ENCODE data around the gene TMEM131.

TMEM131 gene

DNA sequence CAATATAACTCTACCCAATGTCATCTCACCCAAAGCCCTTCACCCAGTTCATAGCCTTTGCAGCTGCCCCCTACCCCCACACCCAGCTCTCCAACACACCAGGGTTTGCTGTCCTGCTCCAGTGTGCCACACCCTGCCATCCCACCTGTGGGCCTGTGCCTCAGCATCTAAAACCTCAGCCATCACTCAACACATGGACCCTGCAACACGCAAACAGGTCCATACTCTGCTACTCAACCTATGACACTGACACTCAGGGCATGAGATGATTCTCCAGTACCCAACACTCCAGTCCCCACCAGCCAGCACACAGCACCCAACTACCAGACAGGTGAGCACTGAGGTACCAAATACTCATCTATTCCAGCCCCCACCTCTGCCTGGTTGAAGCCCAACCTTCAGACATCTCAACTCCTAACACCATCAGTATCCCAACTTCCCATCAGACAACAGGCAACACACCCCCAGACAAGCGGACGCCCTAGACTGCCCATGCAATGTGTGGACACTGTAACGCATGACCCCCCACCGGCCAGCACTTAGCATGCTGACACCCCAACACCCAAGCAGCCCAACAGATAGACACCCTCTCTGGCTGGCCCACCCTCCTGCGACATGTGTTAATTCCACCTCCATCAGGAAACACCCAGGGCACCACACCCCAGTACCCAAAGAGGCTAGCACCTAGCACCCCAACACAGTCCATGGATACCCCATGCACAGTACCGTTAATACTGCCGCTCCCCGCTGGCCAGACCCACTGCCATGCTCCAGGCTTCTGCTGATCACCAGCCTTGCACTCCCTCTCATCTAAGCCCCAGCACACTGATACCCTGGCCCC, 257.3 kb downstream of the TMEM131 start:
- no peak overlapping the region for H3K27ac ChIP-seq
- no peak for TF ChIP-seq ZFX (IDR thresholded peaks at IDR 0.05)
- TF ChIP-seq, protein P1, sequence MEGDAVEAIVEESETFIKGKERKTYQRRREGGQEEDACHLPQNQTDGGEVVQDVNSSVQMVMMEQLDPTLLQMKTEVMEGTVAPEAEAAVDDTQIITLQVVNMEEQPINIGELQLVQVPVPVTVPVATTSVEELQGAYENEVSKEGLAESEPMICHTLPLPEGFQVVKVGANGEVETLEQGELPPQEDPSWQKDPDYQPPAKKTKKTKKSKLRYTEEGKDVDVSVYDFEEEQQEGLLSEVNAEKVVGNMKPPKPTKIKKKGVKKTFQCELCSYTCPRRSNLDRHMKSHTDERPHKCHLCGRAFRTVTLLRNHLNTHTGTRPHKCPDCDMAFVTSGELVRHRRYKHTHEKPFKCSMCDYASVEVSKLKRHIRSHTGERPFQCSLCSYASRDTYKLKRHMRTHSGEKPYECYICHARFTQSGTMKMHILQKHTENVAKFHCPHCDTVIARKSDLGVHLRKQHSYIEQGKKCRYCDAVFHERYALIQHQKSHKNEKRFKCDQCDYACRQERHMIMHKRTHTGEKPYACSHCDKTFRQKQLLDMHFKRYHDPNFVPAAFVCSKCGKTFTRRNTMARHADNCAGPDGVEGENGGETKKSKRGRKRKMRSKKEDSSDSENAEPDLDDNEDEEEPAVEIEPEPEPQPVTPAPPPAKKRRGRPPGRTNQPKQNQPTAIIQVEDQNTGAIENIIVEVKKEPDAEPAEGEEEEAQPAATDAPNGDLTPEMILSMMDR (conservative IDR thresholded peaks at IDR 0.05) = no peak

DNA sequence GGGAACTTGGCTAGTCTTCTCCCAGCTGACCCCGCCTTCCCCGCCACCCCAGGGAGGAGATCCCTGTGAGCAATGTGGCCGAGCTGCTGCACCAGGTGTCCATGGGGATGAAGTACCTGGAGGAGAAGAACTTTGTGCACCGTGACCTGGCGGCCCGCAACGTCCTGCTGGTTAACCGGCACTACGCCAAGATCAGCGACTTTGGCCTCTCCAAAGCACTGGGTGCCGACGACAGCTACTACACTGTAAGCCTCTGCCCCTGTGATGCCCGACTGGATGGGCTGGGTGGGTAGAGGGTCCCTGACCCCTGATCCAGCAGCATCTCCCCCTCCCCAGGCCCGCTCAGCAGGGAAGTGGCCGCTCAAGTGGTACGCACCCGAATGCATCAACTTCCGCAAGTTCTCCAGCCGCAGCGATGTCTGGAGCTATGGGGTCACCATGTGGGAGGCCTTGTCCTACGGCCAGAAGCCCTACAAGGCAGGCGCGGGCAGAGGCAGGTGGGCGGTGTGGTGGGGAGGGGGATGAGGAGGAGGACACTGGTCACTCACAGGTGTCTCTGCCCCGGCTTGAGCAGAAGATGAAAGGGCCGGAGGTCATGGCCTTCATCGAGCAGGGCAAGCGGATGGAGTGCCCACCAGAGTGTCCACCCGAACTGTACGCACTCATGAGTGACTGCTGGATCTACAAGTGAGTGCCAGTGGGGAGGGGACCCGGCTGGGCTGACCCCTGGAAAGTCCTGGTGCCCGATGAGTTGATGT, 258.1 kb downstream of the TMEM131 start:
- TF ChIP-seq, protein P1 (conservative IDR thresholded peaks at IDR 0.05) = no peak
- H3K27ac ChIP-seq = no peak overlapping the region

DNA sequence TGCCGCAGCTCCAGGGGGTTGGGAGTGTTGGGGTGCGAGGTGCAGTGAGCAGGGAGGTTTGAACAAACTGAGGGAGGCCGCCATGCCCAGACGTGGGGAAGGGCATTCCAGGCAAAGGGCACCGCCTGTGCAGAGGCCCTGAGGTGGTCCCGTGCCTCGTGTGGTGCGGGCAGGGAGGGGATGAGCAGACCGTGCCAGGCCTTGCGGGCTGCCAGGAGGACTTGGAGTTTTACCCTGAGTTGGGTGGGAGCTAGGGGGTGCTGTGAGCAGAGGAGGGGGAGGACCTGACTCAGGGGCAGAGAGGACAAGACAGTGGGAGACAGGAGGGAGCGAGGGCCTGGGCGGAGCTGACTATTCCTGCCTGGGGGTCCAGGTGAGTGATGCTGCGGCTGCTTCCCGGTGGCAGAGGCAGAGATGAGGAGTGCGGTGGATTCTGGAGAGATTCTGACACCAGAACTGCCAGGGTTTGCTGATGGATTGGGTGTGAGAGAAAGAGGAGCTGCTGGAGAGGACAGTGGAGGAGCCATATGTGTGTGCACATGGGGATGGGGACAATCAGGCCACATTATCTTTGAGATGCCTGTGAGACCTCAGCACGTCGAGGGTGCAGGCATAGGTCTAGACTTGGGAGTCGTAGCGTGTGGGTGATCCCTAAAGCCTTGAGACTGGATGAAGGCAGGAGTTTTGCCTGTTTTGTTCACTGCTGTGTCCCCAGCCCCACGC, 259.0 kb downstream of the TMEM131 start:
- TF ChIP-seq, protein P1 (conservative IDR thresholded peaks at IDR 0.05) = no peak
- TF ChIP-seq ZFX (IDR thresholded peaks at IDR 0.05) = no peak

DNA sequence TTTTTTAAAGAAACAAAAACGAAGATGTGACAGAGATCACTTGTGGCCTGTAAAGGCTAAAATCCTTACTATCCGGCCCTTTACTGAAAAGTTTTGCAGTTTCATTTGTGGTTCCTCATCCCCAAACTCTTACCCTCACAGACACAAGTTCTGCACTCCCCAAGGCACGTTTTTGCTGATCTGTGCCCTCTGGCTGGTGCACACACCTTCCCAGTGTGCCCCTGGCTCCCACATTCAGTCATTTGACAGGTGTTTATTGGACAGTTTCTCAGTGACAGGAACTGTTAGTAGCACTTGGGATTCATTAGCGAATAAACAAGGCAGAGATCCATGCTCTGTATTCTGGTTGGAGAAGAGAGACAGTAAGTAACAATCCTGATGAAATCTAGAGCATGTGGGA, 259.6 kb downstream of the TMEM131 start:
- H3K27ac ChIP-seq = no peak overlapping the region
- TF ChIP-seq, protein P1 (conservative IDR thresholded peaks at IDR 0.05) = no peak
- no peak for TF ChIP-seq ZFX (IDR thresholded peaks at IDR 0.05)

More for the DNA sequence above, 259.0 kb downstream of the TMEM131 start:
- H3K27ac ChIP-seq = no peak overlapping the region

DNA sequence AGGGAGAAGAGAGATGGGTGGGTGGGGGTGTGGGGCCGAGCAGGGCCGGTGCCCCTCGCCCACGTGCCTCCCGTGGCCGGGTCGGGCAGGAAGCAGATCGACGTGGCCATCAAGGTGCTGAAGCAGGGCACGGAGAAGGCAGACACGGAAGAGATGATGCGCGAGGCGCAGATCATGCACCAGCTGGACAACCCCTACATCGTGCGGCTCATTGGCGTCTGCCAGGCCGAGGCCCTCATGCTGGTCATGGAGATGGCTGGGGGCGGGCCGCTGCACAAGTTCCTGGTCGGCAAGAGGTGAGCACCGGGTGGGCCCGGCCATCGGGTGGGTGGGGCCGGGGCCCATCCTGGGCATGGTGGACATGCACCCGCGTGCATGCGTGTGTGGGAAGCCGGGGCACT, 260.6 kb downstream of the TMEM131 start:
- TF ChIP-seq, protein P1 (conservative IDR thresholded peaks at IDR 0.05) = no peak
- TF ChIP-seq ZFX (IDR thresholded peaks at IDR 0.05) = no peak
- no peak overlapping the region for H3K27ac ChIP-seq

DNA sequence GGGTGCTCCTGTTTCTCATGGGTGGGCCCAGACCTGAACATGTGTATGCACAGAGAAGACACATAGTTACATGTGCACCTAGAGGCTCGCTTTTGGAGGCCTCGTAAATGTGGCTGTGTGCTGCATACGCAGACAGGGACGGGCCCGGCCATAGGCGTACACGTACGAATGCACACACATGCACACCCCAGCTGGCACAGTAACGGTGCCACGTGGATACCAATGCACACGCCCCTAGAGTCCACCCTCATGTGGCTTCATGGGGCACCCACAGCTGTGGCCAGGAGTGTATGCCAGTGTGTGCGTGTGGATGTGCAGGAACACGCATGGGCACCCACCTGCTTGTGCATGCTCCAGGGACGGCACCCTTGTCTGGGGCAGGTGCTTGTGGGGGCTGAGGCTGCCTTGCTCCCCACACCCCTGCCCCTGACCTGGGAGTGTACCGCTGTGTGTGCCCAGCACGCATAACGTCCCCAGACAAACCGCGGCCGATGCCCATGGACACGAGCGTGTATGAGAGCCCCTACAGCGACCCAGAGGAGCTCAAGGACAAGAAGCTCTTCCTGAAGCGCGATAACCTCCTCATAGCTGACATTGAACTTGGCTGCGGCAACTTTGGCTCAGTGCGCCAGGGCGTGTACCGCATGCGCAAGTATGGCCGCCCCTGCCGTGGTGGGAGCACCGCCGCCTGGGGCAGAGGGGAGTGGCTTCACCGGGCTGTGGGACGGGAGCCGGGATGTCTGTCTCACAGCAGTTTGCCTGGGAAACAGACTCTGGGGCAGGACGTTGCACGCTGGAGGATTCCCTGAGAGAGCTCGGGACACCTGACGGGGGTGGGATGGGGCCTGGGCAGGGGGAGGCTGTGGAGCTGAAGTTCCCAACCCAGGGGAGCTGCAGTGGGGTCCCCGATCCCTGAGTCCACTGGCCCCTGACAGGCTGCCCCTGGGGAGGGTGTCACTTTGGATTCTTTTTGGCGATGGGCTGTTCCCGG, 261.4 kb downstream of the TMEM131 start:
- H3K27ac ChIP-seq = no peak overlapping the region

More for the DNA sequence above, 261.4 kb downstream of the TMEM131 start:
- TF ChIP-seq, protein P1 (conservative IDR thresholded peaks at IDR 0.05) = no peak
- no peak for TF ChIP-seq ZFX (IDR thresholded peaks at IDR 0.05)
